Cardiac fibroblast (primary cell): ENCODE results near the gene F3.

Source experiments
- DNase-seq, 2 donors: peaks; one replicate each; pipeline versions ENCODE4 v3.0.0 to v3.0.0-alpha.2; 2010; ENCODE audit warnings: low read depth in 2 of 2
- H3K4me3 ChIP-seq, 2 donors: replicated peaks in 1 of 2; 1 replicate in 1 of 2; 2 replicates in 1 of 2; pipeline ENCODE4 v1.5.1; 2011; ENCODE audit warnings: low read depth in 2 of 2, low read length in 2 of 2, mild to moderate bottlenecking in 2 of 2, moderate library complexity in 1 of 2
- CTCF ChIP-seq: IDR thresholded peaks from one replicate; pipeline ENCODE4 v1.5.1; 2011; ENCODE audit warnings: low read depth, mild to moderate bottlenecking, low read length, inconsistent platforms

The F3 gene

GRCh38 chr1:94543893-94544635, 2.5 kb upstream of the F3 start:
- H3K4me3 ChIP-seq: no peak overlapping the region
- peak; percentile 59 to 90 for DNase-seq
- TF ChIP-seq CTCF: no peak

GRCh38 chr1:94543001-94543400, 1.4 kb upstream of the F3 start:
- TF ChIP-seq CTCF: no peak
- H3K4me3 ChIP-seq: peak overlapping the region in 1 of 2 donors; percentile 82
- peak; percentile 24 to 69 for DNase-seq

GRCh38 chr1:94542088-94542870, 720 bp upstream of the F3 start:
- TF ChIP-seq CTCF: no peak
- peak; percentile 34 to 71 for DNase-seq
- H3K4me3 ChIP-seq: peak overlapping the region; percentile 60 to 82

GRCh38 chr1:94540440-94541245, 916 bp downstream of the F3 start:
- TF ChIP-seq CTCF: no peak
- DNase-seq: no peak
- H3K4me3 ChIP-seq: peak overlapping the region; percentile 60 to 82

GRCh38 chr1:94539496-94539895, 2.1 kb downstream of the F3 start:
- DNase-seq: peak in 1 of 2 donors; percentile 35
- no peak for TF ChIP-seq CTCF
- peak overlapping the region in 1 of 2 donors; percentile 82 for H3K4me3 ChIP-seq

GRCh38 chr1:94538243-94538827, 3.2 kb downstream of the F3 start:
- DNase-seq: no peak
- TF ChIP-seq CTCF: no peak

More at GRCh38 chr1:94538243-94538827, 3.2 kb downstream of the F3 start:
- H3K4me3 ChIP-seq: peak overlapping the region in 1 of 2 donors; percentile 11
